Transverse colon (tissue), 4 donors: ENCODE measurements around the gene PEX11A.

Source experiments
- CTCF ChIP-seq, 5 experiments: fragments of 200-600 bp in 3 of 5; fragments of 450-650 bp in 2 of 5; sonication (generic) in 3 of 5; IDR thresholded peaks; 1 replicate in 2 of 5; 2 replicates in 3 of 5; pipeline ENCODE4 v1.5.1; 2016 to 2017; ENCODE audit warnings: antibody characterized with exemption in 5 of 5, inconsistent platforms in 3 of 5, mild to moderate bottlenecking in 2 of 5, moderate library complexity in 1 of 5
- EP300 ChIP-seq: sonication (generic); formaldehyde crosslinking; IDR thresholded peaks from one replicate; pipeline ENCODE4 v1.6.1; 2017; ENCODE audit warnings: antibody characterized with exemption, low read depth
- POLR2A ChIP-seq: fragments of 450-650 bp; IDR thresholded peaks from one replicate; pipeline ENCODE4 v1.6.1; 2016; ENCODE audit warnings: antibody characterized with exemption, mild to moderate bottlenecking, moderate library complexity
- POLR2AphosphoS5 ChIP-seq, 3 donors: sonication (generic); formaldehyde crosslinking; IDR thresholded peaks; one replicate each; pipeline ENCODE4 v1.6.1; 2016; ENCODE audit warnings: antibody characterized with exemption in 3 of 3

- TF ChIP-seq CTCF (IDR thresholded peaks at IDR 0.05) (no peak), POLR2A (no peak), POLR2AphosphoS5 (IDR thresholded peaks at IDR 0.05) (no peak), EP300 (no peak)
Observed at GRCh38 chr15:89670971-89671560, 19.5 kb downstream of the PEX11A start.
